PC-9 (cell line): ENCODE data around the gene TTYH1. TPM values are rescaled to one million over a fixed set of nuclear protein-coding genes. Genes with fewer than 3 reads are reported as not detected.

ENCODE experiments used
- BruUV-seq: library from RNA; stranded (reverse); fragments of 400-500 nt; replicated peaks from 2 replicates; lab custom pipeline; 2021; lab: Mats Ljungman, UMichigan
- CTCF ChIA-PET: fragments of 300-600 bp; sonication (Branson Sonifier 250); formaldehyde crosslinking; loops from one replicate; lab custom pipeline; 2022; ENCODE audit warnings: antibody characterized with exemption; lab: Charles Lee
- POLR2A ChIA-PET: fragments of 300-600 bp; sonication (Branson Sonifier 250); formaldehyde crosslinking; loops from one replicate; lab custom pipeline; 2022; ENCODE audit warnings: antibody characterized with exemption; ENCODE audit not compliant: unreplicated experiment; lab: Charles Lee
- DNase-seq, 2 experiments: peaks; one replicate each; pipeline versions ENCODE4 v3.0.0 to v3.0.0-alpha.2; 2015 to 2022; ENCODE audit warnings: mixed read lengths in 1 of 2
- H2AFZ ChIP-seq: fragments of 200-600 bp; sonication (generic); 2 replicates; pipeline ENCODE4 v1.8.1; 2017; ENCODE audit warnings: antibody characterized with exemption
- H3F3A ChIP-seq: fragments of 200-600 bp; sonication (generic); 2 replicates; pipeline ENCODE4 v1.8.1; 2017; ENCODE audit warnings: antibody characterized with exemption, mild to moderate bottlenecking, low read depth; ENCODE audit not compliant: insufficient read depth
- H3K27ac ChIP-seq: fragments of 200-600 bp; sonication (generic); 2 replicates; pipeline ENCODE4 v1.6.1; 2016; ENCODE audit warnings: mixed run types
- H3K27me3 ChIP-seq: fragments of 200-600 bp; sonication (generic); 2 replicates; pipeline ENCODE4 v1.6.1; 2016; ENCODE audit warnings: low read depth, mixed run types; ENCODE audit not compliant: insufficient read depth
- H3K36me3 ChIP-seq: fragments of 200-600 bp; sonication (generic); 2 replicates; pipeline ENCODE4 v1.6.1; 2016; ENCODE audit warnings: low read depth, mixed run types
- H3K4me1 ChIP-seq: fragments of 200-600 bp; sonication (generic); replicated peaks from 2 replicates; pipeline ENCODE4 v1.6.1; 2016; ENCODE audit warnings: mixed run types; ENCODE audit not compliant: insufficient read depth
- H3K4me2 ChIP-seq: fragments of 200-600 bp; sonication (generic); 2 replicates; pipeline ENCODE4 v1.6.1; 2017; ENCODE audit warnings: mixed run types
- H3K4me3 ChIP-seq: fragments of 200-600 bp; sonication (generic); 2 replicates; pipeline ENCODE4 v1.6.1; 2016; ENCODE audit warnings: mixed run types
- H3K79me2 ChIP-seq: fragments of 200-600 bp; sonication (generic); 2 replicates; pipeline ENCODE4 v1.6.1; 2017; ENCODE audit warnings: low read depth, mixed run types
- H3K9me2 ChIP-seq: fragments of 200-600 bp; sonication (generic); 2 replicates; pipeline ENCODE4 v1.8.1; 2017; ENCODE audit warnings: mild to moderate bottlenecking; ENCODE audit not compliant: insufficient read depth
- H3K9me3 ChIP-seq: fragments of 200-600 bp; sonication (generic); 2 replicates; pipeline ENCODE4 v1.8.1; 2016; ENCODE audit warnings: low read depth; ENCODE audit not compliant: insufficient read depth
- H4K20me1 ChIP-seq: fragments of 200-600 bp; sonication (generic); 2 replicates; pipeline ENCODE4 v1.8.1; 2017; ENCODE audit not compliant: insufficient read depth
- EZH2 ChIP-seq: fragments of 200-600 bp; sonication (generic); IDR thresholded peaks from 2 replicates; pipeline ENCODE4 v1.8.0; 2017; ENCODE audit warnings: antibody characterized with exemption, low read depth
- intact Hi-C: fragments of 100-400 bp; cut with micrococcal nuclease; formaldehyde crosslinking; loops from one replicate; pipeline ENCODE4 v1.10.0; 2022; ENCODE audit not compliant: unreplicated experiment
- total RNA-seq: library from RNA; stranded (reverse); gene quantifications from 2 replicates; pipeline ENCODE4 v1.2.3, GENCODE V29; 2021
- TF ChIP-seq, protein P1 (sequence below): fragments of 200-600 bp; sonication (generic); conservative IDR thresholded peaks from 2 replicates; pipeline ENCODE4 v1.6.1; 2017; ENCODE audit warnings: mixed run types, antibody characterized with exemption, mild to moderate bottlenecking, moderate library complexity

Gene TTYH1
- total RNA-seq, 1 experiment from 2014 or later, result 1.6 TPM

DNA sequence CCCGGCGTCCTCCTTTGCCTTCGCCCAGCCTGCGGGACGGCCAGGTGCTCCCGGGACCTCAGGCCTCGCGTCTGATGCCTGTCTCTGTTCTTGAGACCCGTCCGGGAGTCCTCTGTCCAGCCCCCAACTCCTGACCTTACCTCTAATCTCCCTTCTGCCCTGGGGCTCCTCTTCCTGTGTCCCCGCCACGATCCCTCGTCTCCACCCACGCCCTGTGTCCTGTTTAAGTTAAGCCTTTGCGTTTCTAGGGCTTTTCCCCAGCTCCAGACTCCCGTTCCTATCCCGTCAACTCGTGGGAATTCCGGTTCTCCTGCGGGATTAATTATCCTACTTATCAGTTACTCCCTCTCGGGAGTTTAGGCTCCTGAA, 34.4 kb downstream of the TTYH1 start:
- H3F3A ChIP-seq, result peaks cover 17% of the 10 kb centered on the region; the same call in 1 of the 2 replicates
- ChIA-PET CTCF (no interaction called here), POLR2A (interaction anchor here (0.5 kb wide), 1 partner anchor 18 kb away, joined by 3 read pairs; no protein-coding TSS in a partner anchor)
- H3K9me2 ChIP-seq, result no peaks in the 10 kb centered on the region
- no peak for DNase-seq
- H3K4me3 ChIP-seq, result peak overlapping the region; percentile 96
- no peaks in the 10 kb centered on the region for H3K9me3 ChIP-seq
- TF ChIP-seq, protein P1, sequence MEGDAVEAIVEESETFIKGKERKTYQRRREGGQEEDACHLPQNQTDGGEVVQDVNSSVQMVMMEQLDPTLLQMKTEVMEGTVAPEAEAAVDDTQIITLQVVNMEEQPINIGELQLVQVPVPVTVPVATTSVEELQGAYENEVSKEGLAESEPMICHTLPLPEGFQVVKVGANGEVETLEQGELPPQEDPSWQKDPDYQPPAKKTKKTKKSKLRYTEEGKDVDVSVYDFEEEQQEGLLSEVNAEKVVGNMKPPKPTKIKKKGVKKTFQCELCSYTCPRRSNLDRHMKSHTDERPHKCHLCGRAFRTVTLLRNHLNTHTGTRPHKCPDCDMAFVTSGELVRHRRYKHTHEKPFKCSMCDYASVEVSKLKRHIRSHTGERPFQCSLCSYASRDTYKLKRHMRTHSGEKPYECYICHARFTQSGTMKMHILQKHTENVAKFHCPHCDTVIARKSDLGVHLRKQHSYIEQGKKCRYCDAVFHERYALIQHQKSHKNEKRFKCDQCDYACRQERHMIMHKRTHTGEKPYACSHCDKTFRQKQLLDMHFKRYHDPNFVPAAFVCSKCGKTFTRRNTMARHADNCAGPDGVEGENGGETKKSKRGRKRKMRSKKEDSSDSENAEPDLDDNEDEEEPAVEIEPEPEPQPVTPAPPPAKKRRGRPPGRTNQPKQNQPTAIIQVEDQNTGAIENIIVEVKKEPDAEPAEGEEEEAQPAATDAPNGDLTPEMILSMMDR, result no peak
- intact Hi-C loops, result loop anchor here (1.0 to 2.0 kb wide), 2 partner anchors 14 to 581 kb away; partner anchors contain the start of gene LENG9
- peak overlapping the region; percentile 65 for H3K27ac ChIP-seq
- BruUV-seq, result no TSS peak
- peaks cover 46% of the 10 kb centered on the region for H3K36me3 ChIP-seq
- peaks cover 55% of the 10 kb centered on the region for H4K20me1 ChIP-seq
- H3K4me1 ChIP-seq, result peaks cover 25% of the 10 kb centered on the region
- H3K79me2 ChIP-seq, result peaks cover 90% of the 10 kb centered on the region
- H3K4me2 ChIP-seq, result peak overlapping the region; percentile 95
- peak overlapping the region; percentile 77 for H2AFZ ChIP-seq
- H3K27me3 ChIP-seq, result no peaks in the 10 kb centered on the region

DNA sequence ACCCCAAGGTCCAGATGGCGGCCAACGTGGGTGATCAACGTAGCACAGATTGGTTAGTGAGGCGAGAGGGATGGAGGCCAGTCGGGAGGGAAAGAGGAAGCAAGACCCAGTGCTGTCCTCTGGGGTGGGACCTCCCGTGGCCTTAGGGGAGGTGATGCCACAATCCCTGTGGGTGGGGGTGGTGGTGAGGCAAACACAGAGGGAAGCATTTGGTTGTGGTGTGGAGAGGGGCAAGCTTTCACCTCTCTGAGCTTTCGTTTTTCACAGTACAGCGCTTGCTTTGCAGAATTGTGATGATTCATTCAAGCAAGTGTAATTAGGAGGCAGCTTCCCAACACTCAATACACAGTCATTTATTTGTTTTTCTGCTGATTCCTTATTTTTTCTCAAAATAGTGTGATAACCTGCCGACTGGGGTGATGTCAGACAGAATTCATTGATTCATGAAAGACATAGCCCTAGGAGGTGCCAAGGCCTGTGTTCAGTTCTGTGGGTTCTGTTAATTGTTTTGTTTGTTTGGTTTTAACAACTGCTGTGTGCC, 36.1 kb downstream of the TTYH1 start:
- Histone ChIP-seq H3K27me3 (no peaks in the 10 kb centered on the region), H4K20me1 (peaks cover 66% of the 10 kb centered on the region), H3K27ac (no peak overlapping the region), H3K36me3 (peaks cover 55% of the 10 kb centered on the region), H3K4me3 (peak overlapping the region; percentile 96; the same call in 1 of the 2 replicates), H3F3A (peaks cover 17% of the 10 kb centered on the region; the same call in 1 of the 2 replicates), H2AFZ (no peak overlapping the region), H3K4me2 (peak overlapping the region; percentile 95; the same call in 1 of the 2 replicates), H3K79me2 (peaks cover 96% of the 10 kb centered on the region), H3K4me1 (peaks cover 25% of the 10 kb centered on the region), H3K9me2 (no peaks in the 10 kb centered on the region), H3K9me3 (no peaks in the 10 kb centered on the region)
- POLR2A ChIA-PET, result no interaction called here
- no TSS peak for BruUV-seq
- TF ChIP-seq EZH2, result no peak
- TF ChIP-seq, protein P1, result no peak
- no peak for DNase-seq
- CTCF ChIA-PET, result interaction anchor here (0.6 kb wide), 1 partner anchor 290 kb away, joined by 18 read pairs; no protein-coding TSS in a partner anchor
- intact Hi-C loops, result no loop called here

DNA sequence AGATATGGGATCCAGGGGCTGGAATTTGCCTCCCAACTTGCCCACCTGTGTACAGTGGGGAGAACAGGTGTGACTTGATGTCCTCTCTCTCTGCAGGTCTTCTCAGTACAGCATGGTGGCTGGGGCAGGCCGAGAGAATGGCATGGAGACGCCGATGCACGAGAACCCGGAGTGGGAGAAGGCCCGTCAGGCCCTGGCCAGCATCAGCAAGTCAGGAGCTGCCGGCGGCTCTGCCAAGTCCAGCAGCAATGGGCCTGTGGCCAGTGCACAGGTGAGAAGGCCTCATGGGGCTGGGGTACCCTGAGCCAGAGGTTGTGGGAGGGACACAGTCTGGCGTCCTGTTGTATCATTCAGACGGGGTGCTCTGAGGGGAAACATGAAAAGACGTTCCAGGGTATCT, 36.7 kb downstream of the TTYH1 start:
- Histone ChIP-seq H3K9me3 (no peaks in the 10 kb centered on the region), H3K36me3 (peaks cover 54% of the 10 kb centered on the region)
- POLR2A ChIA-PET, result no interaction called here

More for the DNA sequence above, 36.7 kb downstream of the TTYH1 start:
- peak overlapping the region; percentile 95; the same call in 1 of the 2 replicates for H3K4me2 ChIP-seq
- H3K4me3 ChIP-seq, result no peak overlapping the region
- H3K4me1 ChIP-seq, result peaks cover 21% of the 10 kb centered on the region
- CTCF ChIA-PET, result no interaction called here
- H2AFZ ChIP-seq, result no peak overlapping the region
- no peak for DNase-seq
- H3K27me3 ChIP-seq, result no peaks in the 10 kb centered on the region
- peaks cover 90% of the 10 kb centered on the region for H3K79me2 ChIP-seq
- BruUV-seq, result no TSS peak
- H3K27ac ChIP-seq, result no peak overlapping the region
- H3F3A ChIP-seq, result peaks cover 17% of the 10 kb centered on the region; the same call in 1 of the 2 replicates
- TF ChIP-seq, protein P1, result no peak
- no peak for TF ChIP-seq EZH2
- no peaks in the 10 kb centered on the region for H3K9me2 ChIP-seq
- H4K20me1 ChIP-seq, result peaks cover 66% of the 10 kb centered on the region
- intact Hi-C loops, result no loop called here
